AG09309 (cell line): ENCODE results near the gene ST6GAL1.

Experiments used
- DNase-seq: peaks from one replicate; pipeline ENCODE4 v3.0.0-alpha.2; 2010; ENCODE audit warnings: low read depth
- H3K4me3 ChIP-seq: 2 replicates; pipeline ENCODE4 v1.5.1; 2011; ENCODE audit warnings: mild to moderate bottlenecking, low read depth, low read length, moderate library complexity; ENCODE audit not compliant: control insufficient read depth
- CTCF ChIP-seq: IDR thresholded peaks from 2 replicates; pipeline ENCODE4 v1.5.1; 2011; ENCODE audit warnings: mild to moderate bottlenecking, low read depth, low read length, inconsistent platforms; ENCODE audit not compliant: insufficient read depth, control insufficient read depth; ENCODE audit errors: missing control alignments

Gene ST6GAL1

GRCh38 chr3:187014417-187014864 is 84.1 kb downstream of the ST6GAL1 start:
- H3K4me3 ChIP-seq = no peak overlapping the region
- no peak for TF ChIP-seq CTCF
- peak; percentile 23 for DNase-seq

- no peak for TF ChIP-seq CTCF
- no peak for DNase-seq
- H3K4me3 ChIP-seq = no peak overlapping the region
These were observed 85.7 kb downstream of the ST6GAL1 start for GRCh38 chr3:187015903-187016638.

- no peak for DNase-seq
These were observed 86.5 kb downstream of the ST6GAL1 start for GRCh38 chr3:187016639-187017345.

GRCh38 chr3:187017511-187018230 is 87.3 kb downstream of the ST6GAL1 start:
- no peak for TF ChIP-seq CTCF
- H3K4me3 ChIP-seq = no peak overlapping the region
- no peak for DNase-seq

More at GRCh38 chr3:187016639-187017345, 86.5 kb downstream of the ST6GAL1 start:
- no peak overlapping the region for H3K4me3 ChIP-seq
- no peak for TF ChIP-seq CTCF

GRCh38 chr3:187019542-187020072 is 89.3 kb downstream of the ST6GAL1 start:
- no peak overlapping the region for H3K4me3 ChIP-seq
- no peak for DNase-seq
- no peak for TF ChIP-seq CTCF

- no peak overlapping the region for H3K4me3 ChIP-seq
- TF ChIP-seq CTCF = no peak
These were observed 90.0 kb downstream of the ST6GAL1 start for GRCh38 chr3:187020376-187020775.

More at GRCh38 chr3:187020376-187020775, 90.0 kb downstream of the ST6GAL1 start:
- no peak for DNase-seq
